NCI-H146 treated with DMSO at 0.1 percent for 48 hours (cell line): ENCODE data around the gene SLC39A11.
"Not testable (repeated sequence)": the region's sequence is repeated elsewhere in the genome, so short reads cannot be mapped to it uniquely, and the experiment has no call there.

Experiments used
- DNase-seq: peaks from one replicate; lab custom pipeline; 2025; ENCODE audit not compliant: unreplicated experiment; lab: John Stamatoyannopoulos, UW

SLC39A11 gene

DNA sequence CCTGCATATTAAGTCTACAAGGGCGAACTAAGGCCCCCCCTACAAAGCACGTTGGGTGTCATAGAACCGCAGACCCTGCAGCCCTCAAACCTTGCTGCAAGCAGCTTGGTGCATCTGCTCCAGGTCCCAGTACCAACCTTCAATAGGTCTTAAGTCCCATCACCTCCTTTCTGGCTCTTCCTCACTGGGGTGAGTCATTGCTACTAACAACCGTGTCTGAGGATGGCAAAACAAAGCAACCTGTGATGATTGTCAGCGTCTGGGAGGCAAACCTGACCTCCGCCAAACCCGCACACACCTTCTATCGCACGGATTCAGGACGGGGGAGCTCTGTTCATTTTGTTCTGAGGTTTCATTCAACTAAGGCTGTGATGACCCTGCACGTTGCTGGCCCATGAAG is 138.9 kb downstream of the SLC39A11 start:
- DNase-seq: no peak

DNA sequence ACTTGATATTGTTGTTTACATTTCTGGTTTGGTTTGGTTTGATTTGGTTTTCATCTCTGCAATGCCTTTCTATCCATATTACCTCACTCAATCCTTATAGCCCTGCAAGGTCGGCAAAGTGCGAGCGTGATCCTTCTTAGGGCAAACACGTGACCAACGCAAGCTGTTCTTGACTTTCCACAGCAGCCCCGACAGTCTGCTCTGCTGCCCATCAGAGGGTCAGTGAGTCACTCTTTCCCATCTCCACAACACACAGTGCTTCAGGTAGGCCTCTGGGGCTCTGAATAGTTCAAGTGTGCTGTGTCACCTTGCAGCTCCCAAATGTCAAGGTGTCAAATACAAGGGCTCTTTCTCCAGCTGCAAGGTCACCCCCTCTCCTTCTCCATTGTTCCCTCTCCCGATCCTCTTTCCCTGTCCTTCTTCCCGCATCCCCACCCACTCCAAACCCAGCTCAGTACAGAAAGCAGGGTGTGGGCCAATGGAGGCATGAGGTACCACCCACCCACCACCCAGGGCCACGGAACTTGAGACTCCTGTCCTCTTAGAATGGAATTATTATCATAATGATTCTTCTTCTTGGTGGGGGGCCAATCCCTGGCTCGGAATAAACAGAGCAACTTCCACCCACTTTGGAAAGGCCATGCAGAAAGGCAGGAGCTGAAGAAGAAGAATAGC is 139.7 kb downstream of the SLC39A11 start:
- DNase-seq: no peak

DNA sequence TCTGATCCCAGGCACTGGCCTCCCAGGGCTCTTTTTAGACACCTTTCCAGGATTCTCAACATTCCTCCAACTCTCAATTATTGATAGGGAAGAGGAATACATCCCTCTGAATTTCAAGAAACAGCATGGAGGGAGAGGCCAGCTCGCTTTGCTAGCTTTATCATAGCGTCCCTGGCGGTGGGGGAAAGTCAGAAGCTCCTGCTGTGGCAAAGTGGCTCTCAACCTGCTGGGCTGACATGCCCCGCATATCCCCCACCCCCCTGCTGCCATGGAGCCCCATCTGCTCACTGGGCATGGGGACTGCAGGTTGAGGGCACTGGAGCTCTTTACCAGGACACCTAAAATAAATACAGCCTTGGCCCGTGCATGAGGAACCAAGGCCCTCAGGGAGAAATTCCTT is 140.3 kb downstream of the SLC39A11 start:
- DNase-seq: no peak

DNA sequence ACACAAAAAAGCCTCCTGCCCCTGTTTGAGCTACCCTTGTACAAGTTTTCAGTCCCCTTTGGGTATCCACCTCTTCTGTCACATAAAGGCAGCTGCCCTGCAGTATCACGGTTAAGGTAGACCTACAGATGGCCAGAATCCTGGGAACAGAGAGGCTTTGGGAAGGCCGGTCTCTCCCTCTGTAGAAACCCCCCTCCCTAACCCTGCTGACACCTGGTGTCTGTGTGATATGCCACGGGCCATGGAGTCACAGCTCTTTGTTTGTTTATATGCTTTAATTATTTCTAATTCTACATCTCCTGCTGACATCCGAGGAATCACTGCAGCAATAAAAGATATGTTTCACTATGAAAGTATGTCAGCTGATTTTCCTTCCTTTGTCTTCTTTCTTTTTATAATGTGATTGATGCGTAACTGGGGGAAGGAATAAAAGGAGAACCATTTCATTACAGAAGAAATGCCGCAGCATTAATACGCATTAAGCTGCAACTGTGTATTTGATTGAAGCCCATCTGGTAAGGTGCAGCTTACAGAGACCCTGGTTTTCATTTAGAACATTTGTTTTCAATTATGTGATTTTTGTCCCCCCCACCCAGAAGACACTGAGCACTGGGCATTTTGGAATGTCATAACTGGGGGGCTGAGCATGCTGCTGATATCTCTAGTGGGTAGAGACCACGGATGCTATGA is 142.1 kb downstream of the SLC39A11 start:
- peak; percentile 84 for DNase-seq

DNA sequence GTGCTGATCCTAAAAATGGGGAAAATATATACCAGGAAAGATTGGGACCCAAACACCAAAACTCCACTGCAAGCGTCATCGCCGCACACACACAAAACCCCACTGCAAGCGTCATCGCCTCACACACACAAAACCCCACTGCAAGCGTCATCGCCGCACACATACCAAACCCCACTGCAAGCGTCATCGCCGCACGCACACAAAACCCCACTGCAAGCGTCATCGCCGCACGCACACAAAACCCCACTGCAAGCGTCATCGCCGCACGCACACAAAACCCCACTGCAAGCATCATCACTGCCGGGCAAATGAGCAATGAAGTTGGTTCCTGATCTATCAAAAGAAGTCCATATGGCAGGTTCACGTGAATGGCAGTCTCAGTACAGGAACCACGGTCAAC is 144.4 kb downstream of the SLC39A11 start:
- DNase-seq: no peak

DNA sequence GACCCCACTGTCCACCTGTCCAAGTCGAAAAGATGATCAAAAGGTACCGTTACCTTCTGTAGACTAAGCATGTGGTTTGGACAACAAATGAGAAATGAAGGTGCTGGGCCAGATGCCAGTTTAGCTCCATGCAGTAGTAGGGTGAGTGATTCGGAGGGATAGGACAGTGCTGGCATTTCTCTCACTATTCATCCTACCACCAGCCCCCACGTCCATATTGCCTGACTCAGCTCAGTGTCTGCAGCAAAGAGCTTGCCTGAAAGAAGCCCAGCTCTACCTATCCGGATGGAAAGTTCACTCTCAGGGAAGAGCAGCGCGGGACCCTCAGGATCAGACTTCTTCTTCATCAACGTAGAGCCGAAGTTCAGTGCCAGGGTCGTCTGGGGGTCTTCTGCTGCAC is 145.0 kb downstream of the SLC39A11 start:
- DNase-seq: no peak

DNA sequence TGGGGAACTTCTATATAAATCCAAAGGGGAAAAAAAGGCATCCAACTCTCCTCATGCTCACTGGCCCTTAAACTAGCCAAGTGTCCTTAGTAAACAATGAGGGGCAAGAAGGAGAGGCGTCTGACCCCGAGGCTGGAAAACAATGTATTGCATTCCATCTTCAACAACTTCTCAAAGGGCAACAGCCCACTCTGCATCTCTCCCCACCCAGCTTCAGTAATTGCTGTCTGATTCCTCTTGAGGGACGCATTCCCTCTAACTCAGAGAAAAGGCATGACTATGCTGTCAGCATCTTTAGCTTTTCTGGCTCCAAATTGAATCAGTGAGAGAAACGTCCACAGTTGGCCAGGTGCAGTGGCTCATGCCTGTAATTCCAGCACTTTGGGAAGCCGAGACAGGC is 145.8 kb downstream of the SLC39A11 start:
- no peak for DNase-seq

DNA sequence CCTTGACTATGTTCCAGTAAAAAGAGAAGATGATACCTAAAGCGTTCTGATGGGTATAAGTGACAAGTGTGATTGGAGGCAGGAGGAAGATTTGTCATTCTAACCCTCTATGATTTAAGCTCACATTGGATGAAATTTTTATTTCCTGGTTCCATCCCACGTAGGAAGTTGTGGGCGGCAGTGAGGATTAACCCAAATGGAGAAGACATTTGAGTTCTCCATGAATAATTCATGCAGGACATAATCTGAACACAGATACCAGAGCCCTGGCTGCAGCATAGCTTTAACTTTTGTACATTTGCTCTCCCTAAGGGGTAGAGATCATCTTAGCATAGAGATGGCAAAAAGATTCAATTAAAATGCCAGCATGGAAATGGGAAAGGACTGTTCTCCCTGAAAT is 146.3 kb downstream of the SLC39A11 start:
- no peak for DNase-seq

DNA sequence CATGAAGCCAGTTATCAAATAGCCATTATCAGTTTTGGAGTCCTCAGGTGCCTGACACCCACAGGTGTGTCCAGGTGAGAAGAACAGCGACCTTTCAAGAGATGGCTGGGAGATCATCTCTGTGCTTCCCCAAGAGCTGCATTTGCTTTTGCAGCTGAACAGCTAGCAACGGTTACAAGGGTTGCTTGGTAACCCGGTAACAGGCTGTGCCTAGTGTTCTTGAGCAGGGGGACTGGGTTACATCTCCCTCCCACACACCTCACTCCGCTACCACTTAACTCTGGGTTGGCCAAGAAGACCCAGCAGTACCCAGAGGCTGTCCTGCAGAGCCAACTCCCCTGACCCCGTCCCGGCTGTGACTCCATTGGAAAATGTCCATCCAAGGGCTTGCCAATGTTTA is 147.0 kb downstream of the SLC39A11 start:
- no peak for DNase-seq

DNA sequence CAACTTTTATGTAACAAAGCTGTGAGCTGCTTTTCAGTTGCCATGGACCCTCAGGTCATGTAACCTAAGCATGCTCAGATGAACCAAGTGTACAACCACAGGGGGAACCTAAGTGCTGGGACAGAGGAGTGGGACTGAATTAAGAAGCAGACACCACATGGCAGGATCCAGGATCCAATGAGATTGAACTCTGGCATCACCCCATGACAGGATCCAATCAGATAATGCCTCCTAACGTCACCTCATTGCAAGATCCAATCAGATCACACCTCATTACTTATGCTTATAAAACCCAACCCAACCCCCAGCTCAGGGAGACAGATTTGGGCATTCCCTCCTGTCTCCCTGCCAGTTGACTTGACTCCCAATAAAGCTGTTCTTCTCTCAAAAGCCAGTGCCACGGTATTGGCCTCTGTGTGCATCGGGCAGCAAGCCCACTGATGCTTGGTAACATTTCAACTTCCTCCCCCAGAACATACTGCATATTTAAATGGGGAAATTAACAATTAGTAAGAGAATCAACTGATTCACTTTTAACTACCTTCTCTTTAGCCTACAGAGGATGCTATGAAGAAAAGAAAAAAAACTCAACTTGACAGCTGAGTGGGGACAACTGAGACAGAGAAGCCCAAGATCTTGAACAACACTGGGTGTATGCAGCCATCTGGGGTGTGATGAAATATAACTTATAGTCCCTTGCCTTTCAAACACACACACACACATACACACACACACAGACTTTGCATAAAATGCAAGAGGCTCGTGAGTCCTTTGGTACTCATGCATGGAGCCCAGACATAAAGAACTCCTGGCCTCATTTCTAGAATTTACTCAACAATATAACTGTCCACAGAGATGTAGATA is 148.4 kb downstream of the SLC39A11 start:
- DNase-seq: no peak

DNA sequence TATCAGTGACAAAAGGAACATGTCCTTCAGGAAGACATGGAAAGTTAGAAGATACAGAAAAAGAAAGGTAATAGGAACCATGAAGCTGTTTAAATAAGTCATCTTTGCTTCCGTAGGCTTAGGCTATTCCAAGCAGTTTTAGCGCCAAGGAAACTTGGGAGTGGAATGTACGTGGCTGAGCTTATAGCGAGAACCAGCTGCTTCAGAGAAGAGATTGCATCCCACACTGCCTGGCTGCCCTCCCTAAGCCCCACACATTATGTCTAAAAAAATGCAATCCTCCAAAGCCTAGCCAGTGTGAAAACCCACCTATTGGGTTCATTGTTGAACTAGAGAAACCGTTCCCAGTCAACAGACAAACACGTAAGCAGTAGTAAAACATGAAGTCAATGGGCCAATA is 149.9 kb downstream of the SLC39A11 start:
- DNase-seq: no peak

DNA sequence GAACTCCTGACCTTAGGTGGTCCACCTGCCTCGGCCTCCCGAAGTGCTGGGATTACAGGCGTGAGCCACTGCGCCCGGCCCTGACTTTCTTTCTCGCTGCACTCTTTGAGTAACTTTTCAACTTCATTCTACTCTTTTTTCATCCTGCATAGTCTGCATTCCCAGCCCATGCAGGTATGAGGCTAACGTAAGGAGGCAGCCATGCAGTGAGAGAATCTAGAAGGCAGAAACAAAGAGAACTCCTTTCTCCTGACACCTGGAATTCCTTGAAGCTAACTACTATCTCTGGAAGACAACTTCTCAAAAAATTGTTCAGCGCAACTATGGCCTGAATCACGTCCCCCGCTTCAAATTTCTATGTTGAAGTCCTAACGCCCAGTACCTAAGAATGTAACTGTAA is 152.0 kb downstream of the SLC39A11 start:
- no peak for DNase-seq

DNA sequence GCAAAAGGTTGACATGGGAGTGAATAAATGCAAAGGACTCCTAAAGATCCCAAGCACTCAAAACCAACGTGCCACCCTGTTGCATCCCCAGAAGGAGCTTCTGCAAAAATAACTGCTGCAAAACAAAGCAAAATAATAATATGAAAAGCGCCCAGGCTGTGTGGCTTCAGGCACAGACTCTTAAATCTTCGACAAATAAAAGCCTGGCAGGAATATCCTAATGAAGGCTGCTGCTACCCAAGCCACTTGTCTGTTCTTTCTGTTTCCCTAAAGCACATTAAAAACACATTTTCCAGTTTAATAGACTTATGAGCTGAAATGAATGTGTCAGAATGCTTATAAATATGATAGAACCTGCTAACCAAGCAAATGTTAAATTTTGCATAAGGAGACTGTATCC is 154.0 kb downstream of the SLC39A11 start:
- DNase-seq: no peak

DNA sequence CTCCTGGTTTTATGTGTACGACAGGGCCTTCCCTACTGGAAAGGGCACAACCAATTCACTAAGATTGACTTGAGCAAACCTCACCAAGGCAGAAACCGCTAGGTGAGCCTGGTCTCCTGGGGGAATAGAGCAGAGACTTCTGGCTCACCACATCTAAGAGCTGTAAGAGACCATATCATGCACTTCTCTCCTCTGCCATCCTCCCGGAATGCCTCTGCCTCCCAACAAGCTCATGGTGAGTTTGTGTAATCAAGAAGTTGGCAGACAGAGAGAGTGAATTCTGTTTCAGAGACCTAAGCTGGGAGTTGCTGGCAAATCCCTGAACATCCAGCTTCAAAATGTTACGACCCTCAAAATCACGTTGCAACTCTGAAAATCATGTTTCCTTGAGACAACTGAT is 154.8 kb downstream of the SLC39A11 start:
- DNase-seq: no peak

DNA sequence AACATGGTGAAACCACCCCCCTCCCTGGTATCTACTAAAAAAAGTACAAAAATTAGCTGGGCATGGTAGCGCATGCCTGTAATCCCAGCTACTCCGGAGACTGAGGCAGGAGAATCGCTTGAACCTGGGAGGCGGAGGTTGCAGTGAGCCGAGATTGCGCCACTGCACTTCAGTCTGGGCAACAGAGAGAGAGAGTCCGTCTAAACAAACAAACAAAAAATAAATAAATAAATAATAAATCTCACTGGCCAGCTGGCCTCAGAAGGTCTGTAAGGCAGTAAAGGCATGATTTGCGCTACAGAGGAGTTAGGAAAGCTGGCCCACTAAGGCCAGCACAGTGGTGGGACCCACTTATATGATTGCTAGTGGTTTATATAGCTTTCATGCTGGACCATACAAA is 155.2 kb downstream of the SLC39A11 start:
- not testable (repeated sequence) for DNase-seq

DNA sequence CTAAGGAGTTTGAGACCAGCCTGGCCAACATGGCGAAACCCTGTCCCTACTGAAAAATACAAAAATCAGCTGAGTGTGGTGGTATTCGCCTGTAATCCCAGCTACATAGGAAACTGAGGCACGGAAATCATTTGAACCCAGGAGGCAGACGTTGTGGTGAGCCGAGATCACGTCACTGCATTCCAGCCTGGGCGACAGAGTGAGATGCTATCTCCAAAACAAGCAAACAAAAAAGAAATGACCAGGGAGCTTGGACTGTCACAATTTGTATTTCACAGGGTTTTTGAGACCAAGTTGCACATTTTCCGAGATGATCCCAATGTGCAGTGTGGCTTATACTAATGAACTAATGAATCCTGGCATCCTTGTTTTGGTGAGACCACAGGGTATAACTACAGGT is 156.5 kb downstream of the SLC39A11 start:
- DNase-seq: no peak

DNA sequence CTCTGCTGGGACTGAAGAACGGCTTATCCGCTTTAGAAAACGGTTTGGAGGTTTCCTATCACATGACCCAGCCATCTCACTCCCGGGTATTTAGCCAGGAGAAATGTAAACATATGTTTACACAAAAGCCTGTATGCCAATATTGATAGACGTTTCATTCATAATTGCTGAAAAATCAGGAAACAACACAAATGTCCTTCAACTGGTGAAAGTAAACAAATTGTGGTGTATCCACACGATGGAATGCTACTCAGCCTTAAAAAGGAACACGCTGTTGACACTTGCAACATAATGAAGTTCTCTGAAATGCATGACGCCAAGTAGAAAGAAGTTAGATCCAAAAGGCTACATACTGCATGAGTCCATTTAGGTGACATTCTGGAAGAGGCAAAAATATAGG is 157.6 kb downstream of the SLC39A11 start:
- no peak for DNase-seq

DNA sequence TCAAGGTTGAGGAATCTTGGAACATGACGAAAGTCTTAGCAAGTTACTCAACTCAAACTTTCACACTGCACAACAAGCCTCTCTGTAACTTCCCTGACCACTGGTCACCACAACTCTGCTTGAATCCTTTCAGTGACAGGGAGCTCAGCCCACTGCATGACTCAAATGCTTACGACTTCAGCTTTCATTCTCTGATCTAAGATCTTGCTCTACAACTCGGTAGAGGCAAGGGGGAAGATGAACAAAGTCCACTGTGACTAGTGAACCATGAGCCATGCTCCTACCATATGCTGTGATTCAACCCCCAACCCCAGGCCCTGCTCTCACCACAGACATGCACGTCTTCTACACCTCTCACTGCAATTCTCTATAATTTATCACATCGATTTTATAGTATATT is 160.9 kb downstream of the SLC39A11 start:
- DNase-seq: no peak

DNA sequence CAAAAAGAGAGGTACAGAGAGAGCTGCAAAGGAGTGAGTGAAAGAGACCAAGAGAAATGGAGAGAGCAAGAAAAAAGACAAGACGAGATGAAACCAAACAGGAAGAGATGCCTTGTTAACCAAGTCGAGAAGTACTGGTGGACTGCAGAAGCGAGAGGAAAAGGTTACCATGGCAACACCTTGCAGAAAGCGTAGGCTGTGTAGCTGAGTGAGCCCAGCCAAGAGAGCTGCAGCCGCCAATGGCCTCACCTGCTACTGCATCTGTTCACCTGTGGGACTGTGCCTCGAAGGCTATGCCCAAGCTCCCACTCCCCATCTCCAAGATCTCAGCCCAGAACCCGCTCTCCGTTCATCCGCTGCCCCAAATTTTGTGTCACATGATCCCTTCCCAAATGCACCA is 161.3 kb downstream of the SLC39A11 start:
- no peak for DNase-seq

DNA sequence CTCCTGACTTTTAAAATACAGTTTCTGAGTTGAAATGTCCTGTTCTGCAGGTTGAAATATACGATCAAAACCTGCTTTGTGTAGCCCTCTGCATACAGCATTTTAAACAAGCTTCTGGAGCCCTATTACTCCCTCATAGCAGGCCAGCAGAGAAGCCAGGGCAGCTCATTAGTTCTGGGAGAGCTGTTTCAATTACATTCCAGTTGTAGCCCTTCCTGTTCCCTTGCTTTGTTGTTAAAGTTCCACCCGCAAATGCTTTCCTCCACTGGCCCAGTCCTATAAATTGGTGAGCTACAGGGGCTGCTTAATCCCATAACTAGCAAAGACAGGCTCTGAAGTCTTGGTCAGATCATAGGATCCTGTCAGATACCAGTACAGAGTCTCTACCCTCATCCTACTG is 162.5 kb downstream of the SLC39A11 start:
- DNase-seq: no peak

DNA sequence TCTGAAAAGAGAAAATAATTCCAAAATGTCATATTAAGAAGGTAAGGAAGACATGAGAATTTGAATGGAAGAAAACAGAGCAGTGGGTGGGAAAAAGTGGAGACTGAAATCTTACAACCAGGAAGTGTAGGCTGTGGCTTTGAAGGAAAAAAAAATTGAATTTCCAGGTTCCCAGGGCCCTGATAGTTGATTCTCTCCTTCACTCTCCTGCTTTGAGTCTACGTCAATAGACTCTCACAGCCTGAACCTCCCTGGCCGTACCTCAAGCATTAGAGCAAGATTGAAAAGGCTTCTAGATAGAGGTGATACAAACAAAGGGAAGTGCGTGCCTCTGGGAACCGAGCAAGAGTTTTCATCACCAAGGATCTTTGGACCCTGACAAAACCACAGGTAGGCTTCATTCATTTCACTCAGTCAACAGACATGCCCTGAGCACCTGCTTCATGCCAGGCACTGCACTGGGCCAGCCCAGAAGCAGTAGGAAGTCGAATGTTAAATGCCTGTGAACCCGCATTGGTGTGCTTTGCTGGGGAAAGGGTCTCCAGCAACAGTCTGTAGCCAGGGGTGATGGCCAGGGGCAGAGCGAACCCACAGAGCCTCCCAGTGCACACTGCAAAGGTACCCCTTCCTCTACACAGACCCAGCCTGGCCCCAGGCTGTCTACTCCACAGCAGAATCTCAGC is 163.9 kb downstream of the SLC39A11 start:
- DNase-seq: no peak

DNA sequence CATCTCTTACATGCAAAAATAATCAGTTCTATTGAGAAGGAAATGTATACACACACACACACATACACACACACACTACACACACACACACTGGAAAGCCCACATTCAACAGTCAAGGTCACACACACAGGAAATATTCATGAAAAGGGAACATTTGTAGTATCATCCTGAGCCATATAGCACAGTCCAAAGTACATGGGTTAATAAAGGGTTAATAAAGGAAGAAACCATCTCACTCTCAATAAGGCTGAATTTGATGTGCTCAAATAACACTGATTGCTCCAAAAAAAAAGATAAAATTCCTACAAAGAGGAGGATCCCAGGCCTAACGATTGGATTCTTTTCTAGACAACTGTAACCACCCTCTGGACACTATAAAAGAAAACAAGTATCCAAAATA is 164.7 kb downstream of the SLC39A11 start:
- no peak for DNase-seq
